Calu3 (cell line): ENCODE results near the gene TDRD9. TPM values are rescaled to one million over a fixed set of nuclear protein-coding genes. Genes with fewer than 3 reads are reported as not detected.

ENCODE experiments used
- BruUV-seq: library from RNA; stranded (reverse); fragments of 400-500 nt; replicated peaks from 2 replicates; lab custom pipeline; 2021; lab: Mats Ljungman, UMichigan
- CTCF ChIA-PET: fragments of 300-600 bp; sonication (Branson Sonifier 250); formaldehyde crosslinking; loops from one replicate; lab custom pipeline; 2022; ENCODE audit warnings: antibody characterized with exemption; lab: Charles Lee
- DNase-seq: peaks from one replicate; pipeline ENCODE4 v3.0.0; 2022
- H3K27ac Mint-ChIP-seq: one replicate; pipeline ENCODE4 v1.8.0; 2022; ENCODE audit warnings: mixed read lengths; ENCODE audit not compliant: unreplicated experiment
- H3K27me3 Mint-ChIP-seq: one replicate; pipeline ENCODE4 v1.8.0; 2022; ENCODE audit warnings: mixed read lengths; ENCODE audit not compliant: unreplicated experiment
- H3K36me3 Mint-ChIP-seq: one replicate; pipeline ENCODE4 v1.8.0; 2022; ENCODE audit warnings: mild to moderate bottlenecking, moderate library complexity, mixed read lengths; ENCODE audit not compliant: insufficient read depth, unreplicated experiment
- H3K4me1 Mint-ChIP-seq: one replicate; pipeline ENCODE4 v1.8.0; 2022; ENCODE audit warnings: mild to moderate bottlenecking, low read depth, mixed read lengths; ENCODE audit not compliant: unreplicated experiment
- H3K4me3 Mint-ChIP-seq: one replicate; pipeline ENCODE4 v1.8.0; 2022; ENCODE audit warnings: mild to moderate bottlenecking, low read depth, moderate library complexity, mixed read lengths; ENCODE audit not compliant: unreplicated experiment
- H3K9me3 Mint-ChIP-seq: one replicate; pipeline ENCODE4 v1.8.0; 2022; ENCODE audit warnings: low read depth, mixed read lengths; ENCODE audit not compliant: unreplicated experiment
- intact Hi-C: fragments of 100-400 bp; cut with micrococcal nuclease; formaldehyde crosslinking; loops from one replicate; pipeline ENCODE4 v1.10.0; 2022; ENCODE audit not compliant: unreplicated experiment
- total RNA-seq: library from RNA; stranded (reverse); gene quantifications from 2 replicates; pipeline ENCODE4 v1.2.3, GENCODE V29; 2022
- TF ChIP-seq, protein P1 (sequence below): fragments of 200-600 bp; IDR thresholded peaks from one replicate; pipeline ENCODE4 v1.8.0; 2022; ENCODE audit warnings: antibody characterized with exemption; ENCODE audit not compliant: unreplicated experiment

TDRD9 gene
- total RNA-seq, 1 experiment from 2014 or later: not detected

GRCh38 chr14:104044016-104044415 lies 115.8 kb downstream of the TDRD9 start:
- Mint-ChIP-seq H3K4me3 (no peak overlapping the region), H3K27me3 (peaks cover 44% of the 10 kb centered on the region), H3K9me3 (no peaks in the 10 kb centered on the region), H3K36me3 (no peaks in the 10 kb centered on the region), H3K27ac (no peak overlapping the region), H3K4me1 (no peaks in the 10 kb centered on the region)
- TF ChIP-seq, protein P1, sequence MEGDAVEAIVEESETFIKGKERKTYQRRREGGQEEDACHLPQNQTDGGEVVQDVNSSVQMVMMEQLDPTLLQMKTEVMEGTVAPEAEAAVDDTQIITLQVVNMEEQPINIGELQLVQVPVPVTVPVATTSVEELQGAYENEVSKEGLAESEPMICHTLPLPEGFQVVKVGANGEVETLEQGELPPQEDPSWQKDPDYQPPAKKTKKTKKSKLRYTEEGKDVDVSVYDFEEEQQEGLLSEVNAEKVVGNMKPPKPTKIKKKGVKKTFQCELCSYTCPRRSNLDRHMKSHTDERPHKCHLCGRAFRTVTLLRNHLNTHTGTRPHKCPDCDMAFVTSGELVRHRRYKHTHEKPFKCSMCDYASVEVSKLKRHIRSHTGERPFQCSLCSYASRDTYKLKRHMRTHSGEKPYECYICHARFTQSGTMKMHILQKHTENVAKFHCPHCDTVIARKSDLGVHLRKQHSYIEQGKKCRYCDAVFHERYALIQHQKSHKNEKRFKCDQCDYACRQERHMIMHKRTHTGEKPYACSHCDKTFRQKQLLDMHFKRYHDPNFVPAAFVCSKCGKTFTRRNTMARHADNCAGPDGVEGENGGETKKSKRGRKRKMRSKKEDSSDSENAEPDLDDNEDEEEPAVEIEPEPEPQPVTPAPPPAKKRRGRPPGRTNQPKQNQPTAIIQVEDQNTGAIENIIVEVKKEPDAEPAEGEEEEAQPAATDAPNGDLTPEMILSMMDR: no peak
- CTCF ChIA-PET: no interaction called here
- no peak for DNase-seq
- intact Hi-C loops: no loop called here
- BruUV-seq: no TSS peak

DNA sequence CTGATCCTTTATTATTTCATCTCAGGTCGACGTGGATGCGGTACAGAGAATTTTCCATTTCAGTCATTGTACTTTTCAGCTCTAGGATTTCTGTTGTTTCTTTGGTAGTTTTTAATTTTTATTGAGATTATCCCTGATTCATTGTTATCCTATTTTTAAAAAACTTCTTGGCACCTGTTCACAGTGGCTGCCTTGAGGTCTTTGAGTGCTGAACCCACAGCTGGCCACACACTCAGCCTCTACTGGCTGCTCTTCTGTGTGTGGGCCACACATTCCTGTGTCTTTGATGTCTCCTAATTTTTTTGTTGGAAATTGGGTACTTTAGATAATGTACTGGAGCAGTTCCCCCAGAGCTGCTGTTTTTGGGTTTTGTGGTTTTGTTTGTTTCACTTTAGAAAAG lies 119.5 kb downstream of the TDRD9 start:
- no peak for DNase-seq
- Mint-ChIP-seq H3K36me3 (no peaks in the 10 kb centered on the region), H3K9me3 (no peaks in the 10 kb centered on the region), H3K27me3 (peaks cover 34% of the 10 kb centered on the region), H3K4me1 (no peaks in the 10 kb centered on the region), H3K4me3 (no peak overlapping the region), H3K27ac (no peak overlapping the region)
- TF ChIP-seq, protein P1: no peak
- no TSS peak for BruUV-seq
- CTCF ChIA-PET: interaction anchor here (0.6 kb wide), 1 partner anchor 11 kb away, joined by 8 read pairs; no protein-coding TSS in a partner anchor
- intact Hi-C loops: no loop called here

GRCh38 chr14:104048758-104049507 lies 120.7 kb downstream of the TDRD9 start:
- Mint-ChIP-seq H3K9me3 (no peaks in the 10 kb centered on the region), H3K27ac (no peak overlapping the region), H3K27me3 (peaks cover 46% of the 10 kb centered on the region), H3K36me3 (no peaks in the 10 kb centered on the region), H3K4me3 (no peak overlapping the region), H3K4me1 (no peaks in the 10 kb centered on the region)
- TF ChIP-seq, protein P1: no peak
- CTCF ChIA-PET: no interaction called here
- no peak for DNase-seq
- no TSS peak for BruUV-seq
- intact Hi-C loops: no loop called here

GRCh38 chr14:104049576-104050240 lies 121.5 kb downstream of the TDRD9 start:
- peaks cover 54% of the 10 kb centered on the region for H3K27me3 Mint-ChIP-seq
- H3K36me3 Mint-ChIP-seq: no peaks in the 10 kb centered on the region
- no peaks in the 10 kb centered on the region for H3K9me3 Mint-ChIP-seq
- BruUV-seq: no TSS peak
- DNase-seq: no peak
- no peak overlapping the region for H3K4me3 Mint-ChIP-seq
- CTCF ChIA-PET: no interaction called here
- no peak overlapping the region for H3K27ac Mint-ChIP-seq
- H3K4me1 Mint-ChIP-seq: no peaks in the 10 kb centered on the region
- intact Hi-C loops: no loop called here
- TF ChIP-seq, protein P1: no peak
